K562 (cell line): Measurements from ENCODE around the gene PTCH2. TPM values are rescaled to one million over a fixed set of nuclear protein-coding genes. Genes with fewer than 3 reads are reported as not detected.

Experiments
- HNRNPL ChIP-seq: fragments of 200-400 bp; formaldehyde crosslinking; IDR thresholded peaks from 2 replicates; pipeline ENCODE4 v1.6.1; 2017; ENCODE audit warnings: low read depth, mild to moderate bottlenecking, low read length
- HNRNPLL ChIP-seq: fragments of 200-400 bp; formaldehyde crosslinking; IDR thresholded peaks from 2 replicates; pipeline ENCODE4 v1.6.1; 2017; ENCODE audit warnings: low read length, low read depth, mild to moderate bottlenecking; ENCODE audit not compliant: poor library complexity, severe bottlenecking
- MXI1 ChIP-seq: IDR thresholded peaks from 2 replicates; pipeline ENCODE4 v1.6.1; 2011; ENCODE audit warnings: low read depth, mild to moderate bottlenecking, improper control_type of control experiment, low read length
- NFIX ChIP-seq: fragments of 250-450 bp; sonication (Bioruptor Pico); IDR thresholded peaks from 2 replicates; pipeline ENCODE4 v1.4.0; 2020; ENCODE audit warnings: low read depth, mild to moderate bottlenecking, moderate library complexity
- SAP30 ChIP-seq: fragments of 200-600 bp; sonication (generic); IDR thresholded peaks from 2 replicates; pipeline ENCODE4 v1.6.1; 2012; ENCODE audit warnings: borderline replicate concordance, low read depth, mild to moderate bottlenecking, moderate library complexity, low read length, control low read depth, inconsistent platforms; ENCODE audit not compliant: insufficient read depth, poor library complexity, severe bottlenecking
- polyA plus RNA-seq, 8 experiments: library from polyadenylated mRNA; depleted of rRNA in 4 of 8; stranded (reverse) in 5 of 8; unstranded in 3 of 8; fragments of >200 nt; fragmentation: Nextera tagmentation in 2 of 8; fragmentation: Illumina TruSeq in 1 of 8; extraction: Ambion mirVana in 2 of 8; extraction: Trizol in 1 of 8; gene quantifications; 2 replicates each; pipeline versions ENCODE4 v1.2.1 to v1.2.3, GENCODE V29; 2011 to 2014; ENCODE audit warnings: inconsistent platforms in 1 of 8, missing spikeins in 1 of 8
- total RNA-seq, 7 experiments: library from RNA; depleted of rRNA in 6 of 7; stranded (reverse); fragments of >200 nt in 6 of 7; fragmentation: Illumina TruSeq in 2 of 7; extraction: Trizol in 2 of 7; gene quantifications; 2 replicates each; pipeline versions ENCODE4 v1.2.1 to v1.2.3, GENCODE V29; 2011 to 2021; ENCODE audit warnings: low replicate concordance in 1 of 7
- TF ChIP-seq, protein P1 (sequence below): sonication (generic); formaldehyde crosslinking; IDR thresholded peaks from 2 replicates; pipeline ENCODE4 v1.8.1; 2023; ENCODE audit warnings: mild to moderate bottlenecking, missing genetic modification reagents
- TF ChIP-seq, protein P2 (sequence below): sonication (generic); formaldehyde crosslinking; IDR thresholded peaks from 2 replicates; pipeline ENCODE4 v1.8.1; 2023; ENCODE audit warnings: missing genetic modification reagents, mild to moderate bottlenecking, borderline replicate concordance
- TF ChIP-seq, protein P3 (sequence below): IDR thresholded peaks from 2 replicates; pipeline ENCODE4 v1.6.1; 2011; ENCODE audit warnings: borderline replicate concordance, low read depth, mild to moderate bottlenecking, moderate library complexity, low read length; ENCODE audit not compliant: insufficient read depth, poor library complexity, severe bottlenecking
- TF ChIP-seq, protein P4 (sequence below), 2 experiments: IDR thresholded peaks in 1 of 2; conservative IDR thresholded peaks in 1 of 2; 2 replicates each; pipeline ENCODE4 v1.6.1; 2016; ENCODE audit warnings: low read depth in 2 of 2, mild to moderate bottlenecking in 1 of 2, missing compliant biosample characterization in 1 of 2, missing genetic modification characterization in 1 of 2, moderate library complexity in 1 of 2
- TF ChIP-seq, protein P5 (sequence below): fragments of 450-650 bp; formaldehyde crosslinking; IDR thresholded peaks from 2 replicates; pipeline ENCODE4 v1.4.0; 2022; ENCODE audit warnings: missing genetic modification characterization

Gene PTCH2
- total and polyA plus RNA-seq, 9 of the 15 experiments (the other 6 are each of a cell fraction or from before 2014, with no cell fraction given), result 0.15 to 27.3 (median 0.48) TPM; not detected in 1

DNA sequence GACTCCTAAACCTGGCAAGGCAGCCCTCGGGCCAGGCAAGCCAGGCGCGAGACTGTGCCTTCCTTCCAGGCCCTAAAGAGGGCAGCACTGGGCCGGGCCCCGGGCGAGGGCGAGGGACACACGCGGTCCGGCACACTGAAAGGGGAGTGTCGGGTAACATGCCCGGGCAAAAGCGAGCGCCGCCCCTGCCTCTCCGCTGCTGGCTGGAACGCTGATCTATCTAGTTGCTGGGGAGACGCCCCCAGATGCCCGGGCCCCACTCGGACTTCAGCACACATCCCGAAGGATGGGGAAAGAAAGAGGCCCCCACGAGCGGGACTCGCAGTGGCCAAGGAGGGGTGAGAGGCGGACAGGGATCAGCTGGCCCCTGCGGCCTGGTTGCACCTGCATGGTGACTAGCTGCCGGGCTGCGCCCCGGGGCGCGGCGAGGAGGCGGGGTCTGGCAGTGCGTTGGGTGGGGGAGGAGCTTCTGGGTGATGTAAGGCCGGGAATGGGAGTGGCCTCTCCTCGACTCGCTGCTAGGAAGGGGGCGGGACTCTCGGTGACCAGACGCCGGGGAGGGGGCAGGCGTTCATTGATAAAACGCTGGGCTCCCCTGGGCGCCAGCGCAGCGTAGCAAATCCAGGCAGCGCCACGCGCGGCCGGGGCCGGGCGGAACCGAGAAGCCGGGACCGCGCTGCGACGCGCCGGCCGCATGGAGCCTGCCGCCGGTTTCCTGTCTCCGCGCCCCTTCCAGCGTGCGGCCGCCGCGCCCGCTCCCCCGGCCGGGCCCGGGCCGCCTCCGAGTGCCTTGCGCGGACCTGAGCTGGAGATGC is 43.1 kb downstream of the PTCH2 start, which contains the start of gene PLK3 (continued):
- TF ChIP-seq, protein P1, sequence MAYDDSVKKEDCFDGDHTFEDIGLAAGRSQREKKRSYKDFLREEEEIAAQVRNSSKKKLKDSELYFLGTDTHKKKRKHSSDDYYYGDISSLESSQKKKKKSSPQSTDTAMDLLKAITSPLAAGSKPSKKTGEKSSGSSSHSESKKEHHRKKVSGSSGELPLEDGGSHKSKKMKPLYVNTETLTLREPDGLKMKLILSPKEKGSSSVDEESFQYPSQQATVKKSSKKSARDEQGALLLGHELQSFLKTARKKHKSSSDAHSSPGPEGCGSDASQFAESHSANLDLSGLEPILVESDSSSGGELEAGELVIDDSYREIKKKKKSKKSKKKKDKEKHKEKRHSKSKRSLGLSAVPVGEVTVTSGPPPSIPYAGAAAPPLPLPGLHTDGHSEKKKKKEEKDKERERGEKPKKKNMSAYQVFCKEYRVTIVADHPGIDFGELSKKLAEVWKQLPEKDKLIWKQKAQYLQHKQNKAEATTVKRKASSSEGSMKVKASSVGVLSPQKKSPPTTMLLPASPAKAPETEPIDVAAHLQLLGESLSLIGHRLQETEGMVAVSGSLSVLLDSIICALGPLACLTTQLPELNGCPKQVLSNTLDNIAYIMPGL (CRISPR knock-in tag), result no peak
- TF ChIP-seq HNRNPL (peak; percentile 97), HNRNPLL (peak; percentile 17), SAP30 (peak; percentile 94), NFIX (no peak), MXI1 (peak; percentile 87)
- TF ChIP-seq, protein P2, sequence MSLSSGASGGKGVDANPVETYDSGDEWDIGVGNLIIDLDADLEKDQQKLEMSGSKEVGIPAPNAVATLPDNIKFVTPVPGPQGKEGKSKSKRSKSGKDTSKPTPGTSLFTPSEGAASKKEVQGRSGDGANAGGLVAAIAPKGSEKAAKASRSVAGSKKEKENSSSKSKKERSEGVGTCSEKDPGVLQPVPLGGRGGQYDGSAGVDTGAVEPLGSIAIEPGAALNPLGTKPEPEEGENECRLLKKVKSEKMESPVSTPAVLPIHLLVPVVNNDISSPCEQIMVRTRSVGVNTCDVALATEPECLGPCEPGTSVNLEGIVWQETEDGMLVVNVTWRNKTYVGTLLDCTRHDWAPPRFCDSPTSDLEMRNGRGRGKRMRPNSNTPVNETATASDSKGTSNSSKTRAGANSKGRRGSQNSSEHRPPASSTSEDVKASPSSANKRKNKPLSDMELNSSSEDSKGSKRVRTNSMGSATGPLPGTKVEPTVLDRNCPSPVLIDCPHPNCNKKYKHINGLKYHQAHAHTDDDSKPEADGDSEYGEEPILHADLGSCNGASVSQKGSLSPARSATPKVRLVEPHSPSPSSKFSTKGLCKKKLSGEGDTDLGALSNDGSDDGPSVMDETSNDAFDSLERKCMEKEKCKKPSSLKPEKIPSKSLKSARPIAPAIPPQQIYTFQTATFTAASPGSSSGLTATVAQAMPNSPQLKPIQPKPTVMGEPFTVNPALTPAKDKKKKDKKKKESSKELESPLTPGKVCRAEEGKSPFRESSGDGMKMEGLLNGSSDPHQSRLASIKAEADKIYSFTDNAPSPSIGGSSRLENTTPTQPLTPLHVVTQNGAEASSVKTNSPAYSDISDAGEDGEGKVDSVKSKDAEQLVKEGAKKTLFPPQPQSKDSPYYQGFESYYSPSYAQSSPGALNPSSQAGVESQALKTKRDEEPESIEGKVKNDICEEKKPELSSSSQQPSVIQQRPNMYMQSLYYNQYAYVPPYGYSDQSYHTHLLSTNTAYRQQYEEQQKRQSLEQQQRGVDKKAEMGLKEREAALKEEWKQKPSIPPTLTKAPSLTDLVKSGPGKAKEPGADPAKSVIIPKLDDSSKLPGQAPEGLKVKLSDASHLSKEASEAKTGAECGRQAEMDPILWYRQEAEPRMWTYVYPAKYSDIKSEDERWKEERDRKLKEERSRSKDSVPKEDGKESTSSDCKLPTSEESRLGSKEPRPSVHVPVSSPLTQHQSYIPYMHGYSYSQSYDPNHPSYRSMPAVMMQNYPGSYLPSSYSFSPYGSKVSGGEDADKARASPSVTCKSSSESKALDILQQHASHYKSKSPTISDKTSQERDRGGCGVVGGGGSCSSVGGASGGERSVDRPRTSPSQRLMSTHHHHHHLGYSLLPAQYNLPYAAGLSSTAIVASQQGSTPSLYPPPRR (CRISPR knock-in tag), result peak; percentile 49; the same call in 1 of the 2 replicates
- TF ChIP-seq, protein P3, sequence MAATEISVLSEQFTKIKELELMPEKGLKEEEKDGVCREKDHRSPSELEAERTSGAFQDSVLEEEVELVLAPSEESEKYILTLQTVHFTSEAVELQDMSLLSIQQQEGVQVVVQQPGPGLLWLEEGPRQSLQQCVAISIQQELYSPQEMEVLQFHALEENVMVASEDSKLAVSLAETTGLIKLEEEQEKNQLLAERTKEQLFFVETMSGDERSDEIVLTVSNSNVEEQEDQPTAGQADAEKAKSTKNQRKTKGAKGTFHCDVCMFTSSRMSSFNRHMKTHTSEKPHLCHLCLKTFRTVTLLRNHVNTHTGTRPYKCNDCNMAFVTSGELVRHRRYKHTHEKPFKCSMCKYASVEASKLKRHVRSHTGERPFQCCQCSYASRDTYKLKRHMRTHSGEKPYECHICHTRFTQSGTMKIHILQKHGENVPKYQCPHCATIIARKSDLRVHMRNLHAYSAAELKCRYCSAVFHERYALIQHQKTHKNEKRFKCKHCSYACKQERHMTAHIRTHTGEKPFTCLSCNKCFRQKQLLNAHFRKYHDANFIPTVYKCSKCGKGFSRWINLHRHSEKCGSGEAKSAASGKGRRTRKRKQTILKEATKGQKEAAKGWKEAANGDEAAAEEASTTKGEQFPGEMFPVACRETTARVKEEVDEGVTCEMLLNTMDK, result peak; percentile 69
- TF ChIP-seq, protein P4, sequence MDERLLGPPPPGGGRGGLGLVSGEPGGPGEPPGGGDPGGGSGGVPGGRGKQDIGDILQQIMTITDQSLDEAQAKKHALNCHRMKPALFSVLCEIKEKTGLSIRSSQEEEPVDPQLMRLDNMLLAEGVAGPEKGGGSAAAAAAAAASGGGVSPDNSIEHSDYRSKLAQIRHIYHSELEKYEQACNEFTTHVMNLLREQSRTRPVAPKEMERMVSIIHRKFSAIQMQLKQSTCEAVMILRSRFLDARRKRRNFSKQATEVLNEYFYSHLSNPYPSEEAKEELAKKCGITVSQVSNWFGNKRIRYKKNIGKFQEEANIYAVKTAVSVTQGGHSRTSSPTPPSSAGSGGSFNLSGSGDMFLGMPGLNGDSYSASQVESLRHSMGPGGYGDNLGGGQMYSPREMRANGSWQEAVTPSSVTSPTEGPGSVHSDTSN (CRISPR knock-in tag; IDR thresholded peaks at IDR 0.05; ENCODE audit: low read depth), result no peak
- TF ChIP-seq, protein P4 (tag; conservative IDR thresholded peaks at IDR 0.05; ENCODE audit: low read depth), result peak; percentile 65
- TF ChIP-seq, protein P5, sequence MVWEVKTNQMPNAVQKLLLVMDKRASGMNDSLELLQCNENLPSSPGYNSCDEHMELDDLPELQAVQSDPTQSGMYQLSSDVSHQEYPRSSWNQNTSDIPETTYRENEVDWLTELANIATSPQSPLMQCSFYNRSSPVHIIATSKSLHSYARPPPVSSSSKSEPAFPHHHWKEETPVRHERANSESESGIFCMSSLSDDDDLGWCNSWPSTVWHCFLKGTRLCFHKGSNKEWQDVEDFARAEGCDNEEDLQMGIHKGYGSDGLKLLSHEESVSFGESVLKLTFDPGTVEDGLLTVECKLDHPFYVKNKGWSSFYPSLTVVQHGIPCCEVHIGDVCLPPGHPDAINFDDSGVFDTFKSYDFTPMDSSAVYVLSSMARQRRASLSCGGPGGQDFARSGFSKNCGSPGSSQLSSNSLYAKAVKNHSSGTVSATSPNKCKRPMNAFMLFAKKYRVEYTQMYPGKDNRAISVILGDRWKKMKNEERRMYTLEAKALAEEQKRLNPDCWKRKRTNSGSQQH (CRISPR knock-in tag), result peak; percentile 35; the same call in 1 of the 2 replicates
